Glomerular visceral epithelial cell (primary cell): ENCODE measurements around the gene FAR2.
"Not testable (repeated sequence)": the region's sequence is repeated elsewhere in the genome, so short reads cannot be mapped to it uniquely, and the experiment has no call there.

Experiments
- DNase-seq: peaks from one replicate; pipeline ENCODE4 v3.0.0-alpha.2; 2016; ENCODE audit errors: extremely low spot score

Gene FAR2

DNA sequence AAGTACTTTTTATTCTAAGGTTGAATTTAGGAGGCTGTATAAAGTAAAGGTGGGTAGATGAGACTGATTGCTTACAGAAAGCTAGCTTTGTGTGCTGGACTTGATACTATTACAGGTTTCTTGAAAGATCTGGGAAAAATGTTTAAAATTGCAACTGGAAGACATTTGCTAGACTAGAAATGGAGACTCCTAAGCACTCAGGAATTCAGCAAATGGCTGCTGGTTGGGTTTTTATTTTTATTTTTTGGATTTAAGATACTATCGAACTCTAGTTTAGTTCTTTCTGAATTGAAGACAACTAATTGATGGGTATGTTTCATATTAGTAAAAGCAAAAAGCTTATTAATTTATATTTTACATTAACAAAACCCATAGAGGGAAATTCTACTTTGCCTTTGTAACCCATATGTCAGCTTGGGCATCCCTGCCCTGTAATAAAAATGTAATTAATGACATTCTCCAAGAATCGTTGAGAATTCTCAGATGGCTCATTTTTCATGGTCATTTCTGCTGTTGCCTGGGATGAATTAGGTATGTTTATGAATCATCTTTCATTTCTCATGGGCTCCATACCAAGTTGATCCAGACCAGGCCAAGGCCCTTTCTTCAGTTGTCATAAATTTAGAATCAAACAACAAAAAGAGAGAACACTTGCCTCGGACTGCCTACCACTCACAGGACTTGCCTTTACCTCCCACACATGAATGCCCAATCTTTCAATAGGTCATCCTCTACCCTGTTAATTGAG is 129.8 kb downstream of the FAR2 start:
- DNase-seq: no peak

DNA sequence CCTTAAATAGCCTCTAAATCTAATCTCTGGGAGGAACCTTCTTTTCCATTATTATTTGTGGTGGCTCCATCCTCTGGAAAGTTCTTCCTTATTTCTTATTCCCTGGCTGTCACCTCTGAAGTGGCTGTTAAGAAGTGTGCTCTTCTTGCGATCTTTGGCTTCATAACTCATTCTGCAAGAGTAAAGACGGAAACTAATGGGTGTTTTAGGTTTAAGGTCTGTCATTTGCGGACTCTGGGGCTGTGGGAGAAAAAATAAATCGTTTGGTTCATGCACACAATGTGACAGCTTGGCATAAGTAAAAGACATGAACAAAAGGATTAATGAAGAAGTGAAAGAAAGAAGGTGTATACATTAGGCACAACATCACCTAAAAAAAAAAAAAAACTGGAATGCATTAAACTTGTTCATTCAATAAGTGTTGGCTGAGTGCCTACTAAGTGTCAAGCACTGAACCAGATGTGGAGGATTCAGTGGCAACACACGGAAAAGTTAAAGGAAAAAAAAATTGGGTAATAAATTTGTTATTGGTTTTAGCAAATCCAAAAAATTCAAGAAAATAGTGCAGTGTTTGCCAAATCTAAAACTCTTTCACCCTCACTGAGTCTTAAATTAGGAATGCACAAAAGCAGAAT is 132.4 kb downstream of the FAR2 start:
- DNase-seq: no peak

DNA sequence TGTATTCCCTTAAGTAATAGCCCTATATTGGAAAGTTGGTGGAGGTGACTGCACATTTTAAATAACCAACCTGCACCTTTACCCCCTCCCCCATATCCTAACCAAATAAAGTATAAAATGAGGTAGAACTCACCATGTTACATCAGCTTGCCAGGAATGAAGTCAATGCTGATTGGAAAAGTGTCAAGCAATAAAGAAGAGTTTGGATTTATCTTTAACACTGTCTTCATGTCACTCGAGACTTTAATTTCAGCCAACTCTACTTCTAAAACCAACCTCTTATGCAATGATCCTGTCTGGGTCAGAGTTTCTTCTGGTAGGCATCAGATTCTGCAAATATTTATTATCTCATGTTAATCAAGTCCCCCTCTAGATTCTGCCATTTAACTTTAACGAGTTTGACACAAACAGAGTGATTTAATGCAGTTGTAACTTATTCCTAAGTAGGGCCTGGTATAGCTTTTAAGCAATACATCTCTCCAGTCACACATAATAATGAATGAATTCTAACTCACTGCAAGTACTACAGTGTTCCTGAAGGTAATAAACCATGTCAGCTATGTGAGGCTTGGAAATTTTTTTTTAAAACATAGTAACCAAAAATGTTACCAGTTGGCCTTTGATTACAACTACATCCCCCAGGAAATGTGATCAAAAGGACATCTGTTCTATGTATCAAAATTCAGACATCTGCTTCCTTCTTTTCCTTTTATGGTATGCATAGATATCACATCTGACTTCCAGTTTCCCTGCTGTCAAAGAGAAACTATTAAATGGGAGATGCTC is 133.1 kb downstream of the FAR2 start:
- no peak for DNase-seq

DNA sequence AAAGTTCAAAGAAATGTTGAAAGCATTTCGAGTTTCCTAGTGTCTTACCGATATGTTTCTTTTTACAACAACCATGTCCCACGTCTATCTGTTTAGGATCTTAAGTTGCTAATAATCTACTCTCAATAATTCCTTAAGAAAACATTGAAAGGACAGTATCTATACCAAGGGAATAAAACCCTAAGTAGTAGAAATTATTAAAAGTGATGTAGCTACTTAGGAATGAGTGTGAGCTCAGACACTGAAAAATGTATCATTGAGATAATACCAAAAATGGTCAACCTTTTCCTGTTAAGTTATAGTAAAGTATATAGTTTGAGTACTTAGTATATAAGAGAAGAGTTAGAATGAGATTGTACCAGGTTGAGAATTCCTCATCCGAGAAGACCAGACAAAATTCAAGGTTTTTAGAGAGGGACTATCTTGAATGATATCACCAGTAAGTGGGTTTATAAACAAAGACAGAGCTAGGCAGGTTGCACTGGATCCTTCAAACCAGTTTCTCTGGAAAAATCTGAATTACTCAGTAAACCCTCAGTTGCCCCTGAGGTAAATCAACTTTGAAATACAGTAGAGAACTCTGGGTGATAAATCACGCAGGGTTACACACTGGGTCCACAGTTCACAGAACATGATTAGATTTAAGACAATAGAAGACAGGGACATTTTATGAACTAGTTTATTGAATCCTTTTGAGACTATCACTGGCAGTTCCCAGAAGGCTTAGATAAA is 135.1 kb downstream of the FAR2 start:
- DNase-seq: peak; percentile 6

DNA sequence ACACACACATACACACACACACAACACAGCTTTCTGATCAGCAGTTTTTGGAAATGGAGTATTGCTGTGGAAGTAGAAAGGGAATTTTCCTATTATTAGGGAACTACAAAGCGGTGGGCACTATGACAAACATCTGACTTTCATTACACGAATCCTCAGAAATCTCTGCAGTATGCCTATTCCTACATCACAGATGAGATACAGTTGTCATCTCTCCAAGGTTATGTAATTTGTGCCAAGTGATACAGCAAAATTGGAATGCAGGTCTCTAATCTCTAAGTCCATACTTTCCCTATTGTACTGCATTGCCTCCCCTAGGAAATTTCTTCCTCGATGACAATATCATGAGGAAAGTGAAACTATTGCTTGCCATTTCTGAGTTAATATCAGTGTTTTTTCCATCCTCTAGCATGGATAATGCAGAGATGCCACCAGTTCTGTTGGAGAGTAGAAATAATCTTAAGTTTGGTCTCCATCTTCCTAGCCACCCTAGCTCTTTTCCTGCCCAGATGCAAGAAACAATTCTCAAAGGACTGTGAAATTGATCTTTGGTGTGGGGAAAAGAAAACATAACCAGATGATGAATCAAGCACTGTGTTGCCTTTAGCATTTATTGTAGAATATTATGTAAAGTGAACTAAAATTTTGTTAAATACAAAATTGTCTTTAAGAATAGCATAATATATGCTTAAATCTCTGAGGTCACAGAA is 137.2 kb downstream of the FAR2 start:
- DNase-seq: no peak

DNA sequence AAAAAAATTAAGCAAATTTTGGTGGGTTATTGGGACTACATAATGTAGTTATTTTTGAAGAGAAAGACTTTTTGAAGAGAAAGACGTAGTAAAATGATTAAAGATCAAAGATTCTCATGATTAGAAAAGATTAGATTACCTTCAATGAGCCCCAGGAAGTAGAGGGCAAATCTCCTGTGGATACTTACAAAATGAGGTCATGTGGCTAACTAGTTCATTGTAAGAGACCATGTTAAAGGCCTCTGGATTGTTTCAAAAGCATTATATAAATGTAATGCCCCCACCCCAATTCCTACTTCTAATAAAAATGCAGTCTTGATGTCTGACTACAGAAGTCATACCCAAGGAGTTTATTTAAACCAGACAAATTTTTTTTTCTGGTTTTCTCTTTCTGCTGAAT is 138.5 kb downstream of the FAR2 start:
- DNase-seq: no peak

DNA sequence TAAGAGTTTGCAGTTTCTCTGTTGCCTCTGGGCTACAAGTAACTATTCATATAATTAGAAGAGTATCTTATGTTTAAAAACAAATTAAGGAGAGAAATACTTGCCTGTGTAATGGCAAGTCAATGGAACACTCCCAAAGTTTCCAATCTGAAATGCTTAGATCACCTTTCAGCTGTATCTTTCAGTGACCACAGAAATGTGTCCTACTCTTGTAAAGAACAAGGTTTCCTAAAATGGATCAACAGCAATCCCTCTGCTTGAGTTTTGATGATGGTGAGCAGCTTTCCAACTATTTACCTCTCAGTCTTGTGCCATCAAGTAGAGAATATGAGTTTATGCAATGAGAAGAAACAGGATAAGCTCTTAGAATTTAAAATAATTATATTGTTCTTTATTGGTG is 139.0 kb downstream of the FAR2 start:
- no peak for DNase-seq

DNA sequence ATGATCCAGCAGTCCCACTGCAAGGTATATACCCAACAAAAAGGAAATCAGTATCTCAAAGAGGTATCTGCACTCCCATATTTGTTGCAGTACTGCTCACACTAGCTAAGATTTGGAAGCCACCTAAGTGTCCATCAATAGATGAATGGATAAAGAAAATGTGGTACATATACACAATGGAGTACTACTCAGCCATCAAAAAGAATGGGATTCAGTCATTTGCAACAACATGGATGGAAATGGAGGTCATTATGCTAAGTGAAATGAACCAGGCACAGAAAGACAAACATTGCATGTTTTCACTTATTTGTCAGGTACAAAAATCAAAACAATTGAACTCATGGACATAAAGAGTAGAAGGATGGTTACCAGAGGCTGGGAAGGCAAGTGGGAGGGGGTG is 141.4 kb downstream of the FAR2 start:
- not testable (repeated sequence) for DNase-seq

DNA sequence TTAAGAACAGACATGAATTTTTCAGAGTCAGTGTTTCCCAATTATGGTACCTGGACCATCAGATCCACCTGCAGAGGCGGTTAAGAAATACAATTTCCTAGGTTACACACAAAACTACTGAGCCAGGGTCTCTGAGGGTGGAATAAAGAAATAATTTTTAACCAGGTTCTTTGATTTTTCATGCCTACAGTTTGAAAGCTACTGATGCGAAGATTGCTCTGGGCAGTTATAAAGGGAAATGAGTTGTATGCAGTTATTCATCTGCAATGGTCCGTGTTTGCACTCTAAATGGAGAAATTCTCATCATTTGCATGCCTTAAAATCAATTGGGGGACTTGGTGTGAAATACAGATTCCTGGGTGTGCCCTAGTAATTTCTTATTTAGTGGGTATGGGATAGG is 142.1 kb downstream of the FAR2 start:
- DNase-seq: no peak

DNA sequence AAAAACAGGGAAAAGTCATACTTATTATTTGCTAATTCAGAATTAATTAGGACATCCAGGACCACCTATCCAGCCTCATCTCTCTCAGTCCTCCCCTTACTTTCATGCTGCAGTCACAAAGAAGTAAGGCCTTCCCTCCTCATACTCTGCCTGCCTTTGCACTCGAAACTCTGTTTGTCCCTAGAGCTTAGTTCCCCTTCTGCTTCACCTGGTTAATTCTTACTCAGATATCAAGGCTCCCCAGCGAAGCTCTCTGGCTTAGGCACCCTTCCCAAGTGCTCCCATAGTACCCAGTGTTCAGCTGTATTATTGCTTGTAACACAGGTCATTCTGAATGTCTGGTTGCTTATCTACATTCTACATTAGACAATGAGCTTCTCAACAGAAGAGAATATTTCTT is 150.6 kb downstream of the FAR2 start:
- DNase-seq: no peak

DNA sequence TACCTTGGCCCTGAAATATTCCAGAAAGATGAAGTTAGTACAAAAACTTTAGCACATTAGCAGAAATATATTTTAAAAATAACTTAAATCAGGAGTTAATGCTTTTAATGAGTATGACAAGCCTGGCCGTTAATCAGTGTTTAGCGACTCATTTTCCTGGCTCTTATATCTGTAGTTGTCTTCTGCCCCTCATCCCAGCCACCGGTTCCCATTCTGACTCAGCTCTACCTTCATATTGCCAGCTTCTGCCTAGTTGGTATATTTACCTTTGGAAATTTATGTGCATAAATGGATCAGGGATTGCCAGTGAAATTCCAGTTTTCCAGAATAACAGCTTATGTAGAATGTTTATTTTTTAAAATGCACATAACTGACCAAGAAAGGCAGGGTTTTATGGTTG is 152.0 kb downstream of the FAR2 start:
- DNase-seq: no peak

DNA sequence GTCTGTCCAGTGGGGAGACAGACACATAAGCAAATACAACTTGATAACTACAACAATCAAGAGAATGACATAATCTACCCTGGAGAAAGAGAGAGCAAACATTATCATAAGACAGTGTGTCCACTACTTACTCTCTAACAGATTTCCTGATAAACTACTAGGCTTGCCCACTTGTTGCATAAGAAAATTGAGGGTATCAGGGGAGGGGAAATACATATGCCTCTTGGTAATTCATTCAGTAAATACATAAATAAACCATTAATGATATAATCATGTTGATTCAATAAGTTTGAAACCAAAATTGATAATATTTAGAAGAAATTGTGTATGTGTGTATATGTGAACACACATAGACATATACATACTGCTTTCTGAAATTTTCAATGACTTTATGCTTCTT is 155.3 kb downstream of the FAR2 start:
- DNase-seq: no peak

DNA sequence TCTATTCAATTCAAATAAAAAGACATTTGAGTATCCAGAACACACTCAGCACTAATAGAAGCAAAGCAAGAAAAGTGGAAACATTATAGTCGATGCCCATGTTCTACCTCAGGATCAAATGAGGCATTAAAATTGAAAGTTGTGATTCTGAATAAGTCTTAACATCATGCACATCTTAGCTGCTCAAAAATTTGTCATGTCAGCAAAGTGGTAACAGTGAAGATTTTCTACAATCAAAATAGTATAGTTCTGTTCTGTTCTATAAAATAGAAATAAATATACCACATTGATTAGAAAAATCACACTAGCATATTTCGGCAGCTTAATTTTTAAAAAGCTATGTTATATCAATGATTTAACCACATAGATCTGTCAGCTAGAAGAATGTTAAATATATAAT is 157.2 kb downstream of the FAR2 start:
- no peak for DNase-seq

DNA sequence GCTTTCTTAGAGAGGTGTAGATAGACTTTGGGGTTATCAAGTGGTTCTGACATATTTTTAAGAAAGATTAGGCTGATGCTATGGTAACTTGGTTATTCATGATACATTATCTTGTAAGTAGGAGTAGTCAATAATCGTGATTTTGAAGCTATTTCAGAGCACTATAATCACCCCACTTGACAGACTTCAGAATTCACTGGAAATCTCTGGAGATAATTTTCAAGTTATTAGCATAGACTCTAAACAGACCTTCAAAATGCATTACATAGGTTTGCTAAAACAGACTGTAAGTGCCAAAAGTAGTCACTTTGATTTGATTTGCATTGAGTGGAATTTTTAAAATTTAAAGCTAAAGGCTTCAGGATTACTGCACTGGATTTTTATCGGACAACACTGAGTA is 157.6 kb downstream of the FAR2 start:
- no peak for DNase-seq

DNA sequence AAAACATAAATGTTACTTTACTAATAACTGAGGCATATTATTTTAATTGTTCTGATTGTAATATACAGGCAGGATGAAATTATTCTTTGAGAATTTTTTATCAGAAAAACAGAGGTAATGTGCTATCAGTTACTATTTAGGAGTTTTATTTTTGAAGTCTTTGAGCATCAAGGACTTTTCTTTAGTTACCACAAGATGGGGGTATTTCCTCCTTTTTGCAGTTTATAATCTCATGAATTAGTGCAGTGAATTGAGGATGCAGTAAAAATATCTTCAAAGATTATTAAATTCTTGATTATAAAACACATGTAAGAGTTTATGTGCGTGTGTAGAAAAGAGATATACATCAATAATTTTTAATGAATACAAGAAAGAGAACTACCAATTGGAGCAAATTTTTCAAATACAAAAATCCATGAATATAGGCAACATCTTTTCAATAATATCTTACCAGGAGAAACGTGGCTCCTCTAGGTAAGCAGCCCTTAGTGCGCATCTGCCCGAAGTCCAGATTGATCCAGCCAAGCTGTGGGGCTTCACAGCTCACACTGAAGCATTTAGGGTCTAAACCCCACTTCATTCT is 160.3 kb downstream of the FAR2 start:
- DNase-seq: no peak

DNA sequence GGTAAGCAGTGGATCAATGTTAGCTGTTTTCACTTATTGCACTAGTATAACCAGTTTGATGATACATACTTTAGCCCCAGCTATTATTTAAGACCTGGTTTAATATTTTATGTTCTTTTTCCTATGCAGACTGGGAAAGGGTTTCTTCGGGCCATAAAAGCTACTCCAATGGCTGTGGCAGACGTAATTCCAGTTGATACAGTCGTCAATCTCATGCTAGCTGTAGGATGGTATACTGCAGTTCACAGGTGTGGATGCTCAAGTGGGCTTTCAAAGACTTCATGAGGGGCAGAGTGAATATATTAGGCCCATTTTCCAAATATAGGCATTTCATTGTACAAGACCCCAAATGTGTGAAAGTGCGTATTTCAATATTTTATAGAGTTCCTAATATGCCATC is 161.8 kb downstream of the FAR2 start:
- no peak for DNase-seq

DNA sequence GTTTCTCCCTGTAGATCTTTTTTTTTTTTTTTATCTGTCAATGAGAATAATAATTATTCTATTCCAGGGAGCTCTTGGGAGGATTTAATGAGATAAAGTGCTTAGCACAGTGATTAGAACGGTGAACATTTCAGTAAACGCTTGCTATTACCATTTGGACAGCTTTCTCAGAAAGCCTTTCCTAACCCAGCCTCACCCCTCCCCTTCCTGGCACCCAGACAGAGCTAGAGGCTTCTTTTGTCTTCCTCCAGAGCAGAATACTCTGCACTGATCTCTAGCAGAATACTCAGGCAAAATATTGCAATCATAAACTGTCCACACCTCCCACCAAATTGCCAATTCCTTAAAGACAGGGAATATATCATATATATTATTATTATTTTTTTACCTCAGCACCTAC is 165.3 kb downstream of the FAR2 start:
- DNase-seq: no peak

DNA sequence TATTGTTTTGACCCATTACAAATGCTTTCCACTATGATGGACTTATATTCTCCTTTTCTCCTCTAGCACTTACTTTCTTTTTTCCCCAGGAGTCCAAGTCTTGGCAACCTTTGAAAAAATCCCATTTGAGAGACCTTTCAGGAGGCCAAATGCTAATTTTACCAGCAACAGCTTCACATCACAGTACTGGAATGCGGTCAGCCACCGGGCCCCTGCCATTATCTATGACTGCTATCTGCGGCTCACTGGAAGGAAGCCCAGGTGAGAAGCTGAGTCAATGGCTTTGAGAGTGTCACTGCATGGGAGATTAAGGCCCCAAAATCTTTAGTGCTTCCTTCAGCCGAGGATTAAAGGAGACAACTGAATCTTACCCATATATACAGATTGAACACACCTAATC is 167.7 kb downstream of the FAR2 start:
- peak; percentile 46 for DNase-seq

DNA sequence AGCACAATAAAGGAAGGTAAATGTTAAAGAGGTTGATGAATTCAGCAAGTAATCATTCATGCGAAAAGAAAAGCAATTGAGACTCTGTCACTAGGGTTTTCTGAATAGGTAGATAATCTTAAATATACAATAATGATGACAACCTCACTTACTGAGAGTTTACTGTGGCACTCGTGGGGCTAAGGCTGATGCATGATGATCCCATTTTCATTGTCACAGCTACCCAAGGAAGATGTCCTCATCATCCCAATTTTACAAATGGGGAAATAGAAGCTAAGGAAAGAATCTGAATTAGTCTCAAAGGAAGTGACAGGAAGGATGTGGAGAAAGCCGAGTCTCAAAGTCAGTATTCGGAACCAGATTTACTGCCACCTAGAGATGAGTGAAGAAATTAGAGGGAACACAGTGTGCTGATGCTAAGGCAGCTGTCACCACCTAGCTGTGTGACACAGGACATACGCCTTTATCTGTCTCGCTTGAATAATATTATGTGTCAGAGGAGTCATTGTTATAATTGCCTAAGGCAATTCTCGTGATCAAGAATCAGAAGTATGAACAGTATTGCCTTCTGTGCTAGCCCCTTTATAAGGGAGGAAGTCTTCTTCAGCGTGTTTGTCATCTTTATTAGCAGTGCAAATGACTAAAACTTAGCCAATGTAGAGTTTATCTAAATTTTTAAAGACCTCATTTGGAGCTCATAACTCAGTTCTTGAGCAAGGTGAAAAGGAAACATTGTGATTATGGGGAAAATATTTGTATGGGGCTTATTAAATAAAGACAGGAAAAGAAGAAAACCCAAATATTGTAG is 168.7 kb downstream of the FAR2 start:
- peak; percentile 58 for DNase-seq

DNA sequence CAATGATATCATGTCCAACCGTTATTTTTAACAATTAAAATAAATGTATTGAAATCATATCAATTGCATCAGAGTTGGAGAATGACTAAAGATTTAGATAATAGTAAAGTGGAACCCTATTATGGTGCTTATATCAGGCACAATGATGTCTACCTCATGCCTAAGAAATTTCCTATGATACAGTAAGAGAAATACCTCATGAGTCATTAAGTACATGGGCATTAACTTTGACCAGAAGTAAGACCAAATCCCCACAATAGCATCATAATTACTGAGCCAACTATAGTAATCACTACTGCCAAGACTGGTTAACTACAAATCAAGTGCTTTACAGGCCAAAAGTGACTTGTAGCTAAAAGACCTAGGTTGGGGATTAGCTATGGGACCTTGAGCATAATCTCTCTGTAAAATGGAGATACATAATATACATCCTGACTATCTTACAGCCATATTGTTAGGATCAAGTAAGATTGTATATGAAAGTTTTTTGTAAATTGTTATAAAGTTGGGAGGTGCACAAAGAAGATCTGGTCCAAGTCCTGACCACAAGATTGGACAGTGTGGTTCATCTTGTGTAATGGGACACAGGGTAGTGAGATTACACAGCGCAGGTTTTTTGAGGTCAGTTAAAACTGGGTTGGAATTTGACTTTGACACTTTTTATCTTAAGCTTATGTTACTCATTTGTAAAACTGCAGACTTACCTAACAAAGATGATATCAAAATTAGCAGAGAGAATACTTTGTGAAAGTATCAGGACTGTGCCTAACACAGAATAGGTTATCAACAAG is 171.4 kb downstream of the FAR2 start:
- DNase-seq: peak; percentile 76
